Stimulated activated CD4-positive, alpha-beta T cell treated with anti-CD3 and anti-CD28 coated beads, Interleukin-15, amount 100 ng/mL, for 24 hours (primary cell): ENCODE measurements around the gene CTAG1A.
"Not testable (repeated sequence)": the region's sequence is repeated elsewhere in the genome, so short reads cannot be mapped to it uniquely, and the experiment has no call there.

Experiments
- DNase-seq: peaks from one replicate; pipeline ENCODE4 v3.0.0-alpha.2; 2020

The CTAG1A gene

GRCh38 chrX:154620767-154621414 is 36.0 kb downstream of the CTAG1A start:
- DNase-seq = not testable (repeated sequence)

- DNase-seq = not testable (repeated sequence)
Observed at GRCh38 chrX:154628960-154629359, 44.0 kb downstream of the CTAG1A start.

- DNase-seq = not testable (repeated sequence)
Observed at GRCh38 chrX:154630949-154631348, 46.0 kb downstream of the CTAG1A start.

GRCh38 chrX:154633661-154634060 is 48.7 kb downstream of the CTAG1A start:
- not testable (repeated sequence) for DNase-seq
